K562 (cell line): ENCODE results near the gene CCDC47. TPM values are rescaled to one million over a fixed set of nuclear protein-coding genes. Genes with fewer than 3 reads are reported as not detected.

Experiments used
- ATAC-seq: fragments of 200-7000 bp; cut with Tn5 transposase; 3 replicates; pipeline ENCODE4 v1.9.1; 2020; ENCODE audit warnings: moderate library complexity
- BruUV-seq: library from RNA; stranded (reverse); fragments of 400-500 nt; replicated peaks from 2 replicates; lab custom pipeline; 2021; lab: Mats Ljungman, UMichigan
- CTCF ChIA-PET: fragments of 300-600 bp; formaldehyde crosslinking; extraction: SDS; loops from one replicate; lab custom pipeline; 2021; ENCODE audit warnings: low intra/inter-chr PET ratio; lab: Yijun Ruan, JAX
- POLR2A ChIA-PET: fragments of 300-600, 350-650 bp; sonication (Branson Sonifier 250); formaldehyde crosslinking; extraction: SDS; loops from one replicate; lab custom pipeline; 2021; ENCODE audit warnings: antibody characterized with exemption, inconsistent platforms; lab: Yijun Ruan, JAX
- DNase-seq, 4 experiments: peaks; one replicate each; pipeline versions ENCODE4 v3.0.0 to v3.0.0-alpha.2; 2011 to 2018; ENCODE audit warnings: low spot score in 3 of 4, mixed read lengths in 3 of 4; ENCODE audit errors: extremely low read depth in 1 of 4
- FAIRE-seq: peaks from 2 replicates; lab custom pipeline; 2011; peaks lifted over from hg19 to GRCh38; lab: Jason Lieb, UNC
- H2AFZ ChIP-seq: 2 replicates; pipeline ENCODE4 v1.6.0; 2011; ENCODE audit warnings: low read depth, low read length, control low read depth, inconsistent platforms
- H3K27ac ChIP-seq: fragments of 200-600 bp; 3 replicates; pipeline ENCODE4 v1.8.0; 2011; ENCODE audit warnings: low read depth, mild to moderate bottlenecking, control low read depth, inconsistent platforms, low read length, moderate library complexity, mixed read lengths; ENCODE audit errors: extremely low read depth
- H3K27me3 ChIP-seq, 2 experiments: fragments of 300-600 bp in 1 of 2; 2 replicates in 1 of 2; 3 replicates in 1 of 2; pipeline versions ENCODE4 v1.6.0 to v1.8.0; 2011; ENCODE audit warnings: inconsistent platforms in 2 of 2, low read length in 2 of 2, mild to moderate bottlenecking in 1 of 2, mixed read lengths in 1 of 2, moderate library complexity in 1 of 2; ENCODE audit not compliant: control insufficient read depth in 2 of 2, insufficient read depth in 2 of 2
- H3K36me3 ChIP-seq: fragments of 300-600 bp; 3 replicates; pipeline ENCODE4 v1.8.0; 2011; ENCODE audit warnings: mild to moderate bottlenecking, low read length, inconsistent platforms; ENCODE audit not compliant: control insufficient read depth, insufficient read depth
- H3K4me1 ChIP-seq, 2 experiments: fragments of 200-600 bp in 1 of 2; replicated peaks in 1 of 2; 2 replicates in 1 of 2; 3 replicates in 1 of 2; pipeline versions ENCODE4 v1.5.1 to v1.8.0; 2011; ENCODE audit warnings: inconsistent platforms in 2 of 2, low read length in 2 of 2, mild to moderate bottlenecking in 1 of 2, mixed read lengths in 1 of 2, moderate library complexity in 1 of 2; ENCODE audit not compliant: control insufficient read depth in 2 of 2, insufficient read depth in 2 of 2
- H3K4me2 ChIP-seq: 2 replicates; pipeline ENCODE4 v1.6.1; 2011; ENCODE audit warnings: low read length, control low read depth, inconsistent platforms, mixed read lengths; ENCODE audit not compliant: insufficient read depth
- H3K4me3 ChIP-seq: fragments of 200-600 bp; sonication (generic), shearing (Covaris generic); 2 replicates; pipeline ENCODE4 v1.5.1; 2016; ENCODE audit warnings: control low read depth, inconsistent platforms
- H3K79me2 ChIP-seq: fragments of 200-600 bp; 3 replicates; pipeline ENCODE4 v1.8.0; 2011; ENCODE audit warnings: low read length, inconsistent platforms; ENCODE audit not compliant: control insufficient read depth, insufficient read depth
- H3K9ac ChIP-seq, 2 experiments: 2 replicates each; pipeline versions ENCODE4 v1.6.0 to v1.6.1; 2011; ENCODE audit warnings: low read depth in 2 of 2, low read length in 2 of 2, control low read depth in 1 of 2, inconsistent platforms in 1 of 2, mild to moderate bottlenecking in 1 of 2, mixed read lengths in 1 of 2; ENCODE audit not compliant: insufficient read depth in 1 of 2
- H3K9me1 ChIP-seq: one replicate; pipeline ENCODE4 v1.6.0; 2011; ENCODE audit warnings: inconsistent platforms, mild to moderate bottlenecking, low read length, moderate library complexity; ENCODE audit not compliant: control insufficient read depth, insufficient read depth
- H3K9me3 ChIP-seq: replicated peaks from 2 replicates; pipeline ENCODE4 v1.5.1; 2011; ENCODE audit warnings: low read depth, low read length, inconsistent platforms; ENCODE audit not compliant: control insufficient read depth, insufficient read depth
- H4K20me1 ChIP-seq: replicated peaks from 2 replicates; pipeline ENCODE4 v1.6.1; 2011; ENCODE audit warnings: low read length, inconsistent platforms, mixed read lengths; ENCODE audit not compliant: control insufficient read depth, insufficient read depth
- C11orf30 ChIP-seq: fragments of 450-650 bp; IDR thresholded peaks from 2 replicates; pipeline ENCODE4 v1.6.1; 2016; ENCODE audit warnings: low read depth, mild to moderate bottlenecking
- MAFG ChIP-seq: fragments of 450-650 bp; conservative IDR thresholded peaks from 2 replicates; pipeline ENCODE4 v1.6.1; 2016; ENCODE audit warnings: missing genetic modification characterization, missing compliant biosample characterization
- SMARCA4 ChIP-seq: fragments of 450-650 bp; IDR thresholded peaks from 2 replicates; pipeline ENCODE4 v1.6.1; 2016
- TOE1 ChIP-seq, 2 experiments: fragments of 450-650 bp in 1 of 2; sonication (generic) in 1 of 2; formaldehyde crosslinking in 1 of 2; IDR thresholded peaks; 2 replicates each; pipeline versions ENCODE4 v1.7.1 to v1.8.0; 2016 to 2022; ENCODE audit warnings: borderline replicate concordance in 2 of 2, mild to moderate bottlenecking in 2 of 2, antibody characterized with exemption in 1 of 2, inconsistent platforms in 1 of 2, low read depth in 1 of 2, missing genetic modification reagents in 1 of 2, moderate library complexity in 1 of 2
- ZNF316 ChIP-seq: fragments of 450-650 bp; IDR thresholded peaks from 2 replicates; pipeline ENCODE4 v1.6.1; 2016
- ZNF740 ChIP-seq, 3 experiments: fragments of 200-800 bp in 1 of 3; sonication (Bioruptor generic) in 1 of 3; sonication (generic) in 1 of 3; formaldehyde crosslinking in 1 of 3; IDR thresholded peaks; 2 replicates each; pipeline versions ENCODE4 v1.6.1 to v1.8.0; 2016 to 2022; ENCODE audit warnings: mild to moderate bottlenecking in 2 of 3, missing compliant biosample characterization in 2 of 3, missing genetic modification characterization in 2 of 3, missing genetic modification reagents in 1 of 3
- WGBS: fragments of 100-300 bp; shearing (Covaris generic); methylation state at CpG from one replicate; pipeline ENCODE4 v1.1.6; 2016; ENCODE audit warnings: low coverage, mixed read lengths; ENCODE audit not compliant: insufficient coverage; ENCODE audit errors: missing lambda C conversion rate; 5-methylcytosine and 5-hydroxymethylcytosine counted together
- in situ Hi-C: fragments of 300-500 bp; cut with MboI; formaldehyde crosslinking; loops from 4 replicates; pipeline ENCODE4 v1.15.0; 2018; ENCODE audit warnings: inconsistent platforms, mixed read lengths
- intact Hi-C: fragments of 100-400 bp; cut with micrococcal nuclease; formaldehyde crosslinking; loops from 2 replicates; pipeline ENCODE4 v1.14.2; 2022
- polyA plus RNA-seq, 8 experiments: library from polyadenylated mRNA; depleted of rRNA in 4 of 8; stranded (reverse) in 5 of 8; unstranded in 3 of 8; fragments of >200 nt; fragmentation: Nextera tagmentation in 2 of 8; fragmentation: Illumina TruSeq in 1 of 8; extraction: Ambion mirVana in 2 of 8; extraction: Trizol in 1 of 8; gene quantifications; 2 replicates each; pipeline versions ENCODE4 v1.2.1 to v1.2.3, GENCODE V29; 2011 to 2014; ENCODE audit warnings: inconsistent platforms in 1 of 8, missing spikeins in 1 of 8
- total RNA-seq, 7 experiments: library from RNA; depleted of rRNA in 6 of 7; stranded (reverse); fragments of >200 nt in 6 of 7; fragmentation: Illumina TruSeq in 2 of 7; extraction: Trizol in 2 of 7; gene quantifications; 2 replicates each; pipeline versions ENCODE4 v1.2.1 to v1.2.3, GENCODE V29; 2011 to 2021; ENCODE audit warnings: low replicate concordance in 1 of 7

CCDC47 gene
- total and polyA plus RNA-seq, 9 of the 15 experiments (the other 6 are each of a cell fraction or from before 2014, with no cell fraction given): 15.5 to 162 (median 122) TPM

GRCh38 chr17:63816123-63816522 is 42.7 kb upstream of the CCDC47 start:
- in situ Hi-C loops: no loop called here
- Histone ChIP-seq H3K27me3 (no peaks in the 10 kb centered on the region), H3K9me1 (no peaks in the 10 kb centered on the region), H3K79me2 (no peaks in the 10 kb centered on the region), H3K4me1 (no peaks in the 10 kb centered on the region), H3K36me3 (peaks cover 100% of the 10 kb centered on the region), H3K4me3 (no peak overlapping the region), H3K9ac (no peak overlapping the region), H3K9me3 (no peaks in the 10 kb centered on the region), H4K20me1 (peaks cover 6% of the 10 kb centered on the region; the same call in 1 of the 2 replicates), H3K4me2 (no peak overlapping the region), H2AFZ (no peak overlapping the region), H3K27ac (no peak overlapping the region)
- CTCF ChIA-PET: no interaction called here
- TF ChIP-seq C11orf30 (peak; percentile 70), MAFG (tag) (peak; percentile 51), SMARCA4 (no peak), TOE1 (IDR thresholded peaks at IDR 0.05; ENCODE audit: borderline replicate concordance) (no peak), TOE1 (CRISPR knock-in tag; IDR thresholded peaks at IDR 0.05; ENCODE audit: borderline replicate concordance, low read depth) (no peak), ZNF740 (CRISPR knock-in tag; IDR thresholded peaks at IDR 0.05) (no peak), ZNF740 (tag; IDR thresholded peaks at IDR 0.05) (no peak), ZNF316 (peak; percentile 83)
- ATAC-seq (no peak), FAIRE-seq (no peak), DNase-seq (no peak)
- 89% methylated on average over 2 of the region's 2 CpGs for WGBS
- no TSS peak for BruUV-seq
- intact Hi-C loops: no loop called here
- POLR2A ChIA-PET: interaction anchor here (0.8 to 3.9 kb wide), 7 partner anchors 9 to 20 kb away, joined by 3 to 15 read pairs (median 4); partner anchors contain the start of genes FTSJ3 and PSMC5
